ENCODE results near the gene KRTAP5-5. TPM values are rescaled to one million over a fixed set of nuclear protein-coding genes. Genes with fewer than 3 reads are reported as not detected.
"Not testable (repeated sequence)": the region's sequence is repeated elsewhere in the genome, so short reads cannot be mapped to it uniquely, and the experiment has no call there.

The KRTAP5-5 gene
- total and polyA plus RNA-seq, 2 experiments from 2014 or later = not detected

GRCh38 chr11:1661454-1662269 is 32.1 kb downstream of the KRTAP5-5 start:
- H3K4me3 ChIP-seq; ATAC-seq; H3K27me3 ChIP-seq (ENCODE audit: insufficient read depth); H2AFZ ChIP-seq; H3F3A ChIP-seq (replicated peaks; ENCODE audit: low read depth); H3K9me2 ChIP-seq (ENCODE audit: insufficient read depth); H3K4me1 Mint-ChIP-seq; H3K36me3 Mint-ChIP-seq (ENCODE audit: low read depth); H3K9me3 Mint-ChIP-seq; H3K27me3 Mint-ChIP-seq (ENCODE audit: insufficient read depth, low read depth, poor library complexity); H3K79me2 ChIP-seq (replicated peaks; ENCODE audit: insufficient read depth); H3K4me3 Mint-ChIP-seq; DNase-seq (ENCODE audit: low spot score); H3K36me3 ChIP-seq (ENCODE audit: insufficient read depth); H3K4me2 ChIP-seq; H4K20me1 ChIP-seq (replicated peaks; ENCODE audit: insufficient read depth); H3K27ac Mint-ChIP-seq; H3K4me1 ChIP-seq (ENCODE audit: insufficient read depth); H3K27ac ChIP-seq (ENCODE audit: low read depth): not testable (repeated sequence)

- DNase-seq (ENCODE audit: low spot score); H3K9me3 Mint-ChIP-seq: not testable (repeated sequence)
Measured at GRCh38 chr11:1662699-1663283, 33.2 kb downstream of the KRTAP5-5 start.

GRCh38 chr11:1665313-1665712 is 35.7 kb downstream of the KRTAP5-5 start:
- H3K4me2 ChIP-seq = no peak overlapping the region
- no peak overlapping the region for H3K27ac ChIP-seq (ENCODE audit: low read depth)
- DNase-seq (ENCODE audit: low spot score) (no peak), ATAC-seq (no peak)
- H4K20me1 ChIP-seq (replicated peaks; ENCODE audit: insufficient read depth) = no peaks in the 10 kb centered on the region
- no peaks in the 10 kb centered on the region for H3K4me1 ChIP-seq (ENCODE audit: insufficient read depth)
- H3K9me2 ChIP-seq (ENCODE audit: insufficient read depth) = no peaks in the 10 kb centered on the region
- H3K27ac Mint-ChIP-seq = no peak overlapping the region
- H3F3A ChIP-seq (replicated peaks; ENCODE audit: low read depth) = no peaks in the 10 kb centered on the region
- no peak overlapping the region for H3K4me3 ChIP-seq
- no peak overlapping the region for H3K4me3 Mint-ChIP-seq
- no peaks in the 10 kb centered on the region for H3K4me1 Mint-ChIP-seq
- H3K79me2 ChIP-seq (replicated peaks; ENCODE audit: insufficient read depth) = no peaks in the 10 kb centered on the region
- no peaks in the 10 kb centered on the region for H3K36me3 ChIP-seq (ENCODE audit: insufficient read depth)
- H3K36me3 Mint-ChIP-seq (ENCODE audit: low read depth) = no peaks in the 10 kb centered on the region
- peaks cover 12% of the 10 kb centered on the region for H3K27me3 Mint-ChIP-seq (ENCODE audit: insufficient read depth, low read depth, poor library complexity)
- no peaks in the 10 kb centered on the region for H3K9me3 Mint-ChIP-seq
- H2AFZ ChIP-seq = no peak overlapping the region
- H3K27me3 ChIP-seq (ENCODE audit: insufficient read depth) = no peaks in the 10 kb centered on the region
- TF ChIP-seq STAT1 (IDR thresholded peaks at IDR 0.05; ENCODE audit: unreplicated experiment) (no peak), POLR2AphosphoS5 (IDR thresholded peaks at IDR 0.05; ENCODE audit: low read depth) (no peak), ZNF331 (CRISPR knock-in tag; IDR thresholded peaks at IDR 0.05; ENCODE audit: low read depth) (no peak), EZH2 (IDR thresholded peaks at IDR 0.05; ENCODE audit: low read depth, unreplicated experiment) (no peak), JUNB (IDR thresholded peaks at IDR 0.05; ENCODE audit: unreplicated experiment) (no peak), NANOG (IDR thresholded peaks at IDR 0.05; ENCODE audit: borderline replicate concordance) (no peak), ZNF114 (CRISPR knock-in tag; IDR thresholded peaks at IDR 0.05) (no peak)
- TF ChIP-seq, protein P1, sequence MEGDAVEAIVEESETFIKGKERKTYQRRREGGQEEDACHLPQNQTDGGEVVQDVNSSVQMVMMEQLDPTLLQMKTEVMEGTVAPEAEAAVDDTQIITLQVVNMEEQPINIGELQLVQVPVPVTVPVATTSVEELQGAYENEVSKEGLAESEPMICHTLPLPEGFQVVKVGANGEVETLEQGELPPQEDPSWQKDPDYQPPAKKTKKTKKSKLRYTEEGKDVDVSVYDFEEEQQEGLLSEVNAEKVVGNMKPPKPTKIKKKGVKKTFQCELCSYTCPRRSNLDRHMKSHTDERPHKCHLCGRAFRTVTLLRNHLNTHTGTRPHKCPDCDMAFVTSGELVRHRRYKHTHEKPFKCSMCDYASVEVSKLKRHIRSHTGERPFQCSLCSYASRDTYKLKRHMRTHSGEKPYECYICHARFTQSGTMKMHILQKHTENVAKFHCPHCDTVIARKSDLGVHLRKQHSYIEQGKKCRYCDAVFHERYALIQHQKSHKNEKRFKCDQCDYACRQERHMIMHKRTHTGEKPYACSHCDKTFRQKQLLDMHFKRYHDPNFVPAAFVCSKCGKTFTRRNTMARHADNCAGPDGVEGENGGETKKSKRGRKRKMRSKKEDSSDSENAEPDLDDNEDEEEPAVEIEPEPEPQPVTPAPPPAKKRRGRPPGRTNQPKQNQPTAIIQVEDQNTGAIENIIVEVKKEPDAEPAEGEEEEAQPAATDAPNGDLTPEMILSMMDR (conservative IDR thresholded peaks at IDR 0.05; ENCODE audit: low read depth in 2 of 2) = no peak

More at GRCh38 chr11:1662699-1663283, 33.2 kb downstream of the KRTAP5-5 start:
- not testable (repeated sequence) for H3K27me3 ChIP-seq (ENCODE audit: insufficient read depth); ATAC-seq; H3K4me2 ChIP-seq; H3K36me3 Mint-ChIP-seq (ENCODE audit: low read depth); H3K79me2 ChIP-seq (replicated peaks; ENCODE audit: insufficient read depth); H3K27ac Mint-ChIP-seq; H3K4me1 ChIP-seq (ENCODE audit: insufficient read depth); H3K4me1 Mint-ChIP-seq; H3K9me2 ChIP-seq (ENCODE audit: insufficient read depth); H3K27ac ChIP-seq (ENCODE audit: low read depth); H3K36me3 ChIP-seq (ENCODE audit: insufficient read depth); H4K20me1 ChIP-seq (replicated peaks; ENCODE audit: insufficient read depth); H3F3A ChIP-seq (replicated peaks; ENCODE audit: low read depth); H3K4me3 Mint-ChIP-seq; H3K4me3 ChIP-seq; H2AFZ ChIP-seq; H3K27me3 Mint-ChIP-seq (ENCODE audit: insufficient read depth, low read depth, poor library complexity)
